CD4-positive, alpha-beta memory T cell (primary cell): ENCODE results near the gene TRIM43B. TPM values are rescaled to one million over a fixed set of nuclear protein-coding genes. Genes with fewer than 3 reads are reported as not detected.
"Not testable (repeated sequence)": the region's sequence is repeated elsewhere in the genome, so short reads cannot be mapped to it uniquely, and the experiment has no call there.

ENCODE experiments used
- CTCF ChIA-PET: fragments of 350-600 bp; sonication (Branson Sonifier 250); formaldehyde crosslinking; loops from one replicate; lab custom pipeline; 2021; ENCODE audit warnings: inconsistent platforms; ENCODE audit not compliant: partially characterized antibody; lab: Charles Lee
- POLR2A ChIA-PET: fragments of 350-600 bp; sonication (Branson Sonifier 250); formaldehyde crosslinking; loops from one replicate; lab custom pipeline; 2021; ENCODE audit not compliant: partially characterized antibody; lab: Charles Lee
- DNase-seq, 5 donors: peaks; one replicate each; pipeline versions ENCODE4 v3.0.0 to v3.0.0-alpha.2; 2020 to 2022; ENCODE audit warnings: mixed read lengths in 1 of 5
- H3K27ac ChIP-seq: one replicate; pipeline ENCODE4 v1.7.0; 2013; ENCODE audit warnings: low read depth, low read length
- H3K27me3 ChIP-seq: 2 replicates; pipeline ENCODE4 v1.7.0; 2013; ENCODE audit warnings: mild to moderate bottlenecking, low read length, moderate library complexity; ENCODE audit not compliant: insufficient read depth
- H3K36me3 ChIP-seq: 2 replicates; pipeline ENCODE4 v1.7.0; 2013; ENCODE audit warnings: mild to moderate bottlenecking, low read length, moderate library complexity; ENCODE audit not compliant: insufficient read depth
- H3K4me1 ChIP-seq: 2 replicates; pipeline ENCODE4 v1.7.0; 2013; ENCODE audit warnings: mild to moderate bottlenecking, low read length, moderate library complexity; ENCODE audit not compliant: insufficient read depth
- H3K4me3 ChIP-seq, 2 donors: one replicate each; pipeline ENCODE4 v1.7.0; 2013; ENCODE audit warnings: low read length in 2 of 2, mild to moderate bottlenecking in 1 of 2
- H3K9me3 ChIP-seq, 2 donors: one replicate each; pipeline ENCODE4 v1.7.0; 2013; ENCODE audit warnings: low read length in 2 of 2, control low read depth in 1 of 2; ENCODE audit not compliant: control insufficient read depth in 1 of 2
- H3K27ac Mint-ChIP-seq, 7 donors: one replicate each; pipeline ENCODE4 v1.8.0; 2020 to 2021; ENCODE audit warnings: mixed read lengths in 7 of 7, mild to moderate bottlenecking in 6 of 7, inconsistent platforms in 3 of 7, moderate library complexity in 3 of 7
- H3K27me3 Mint-ChIP-seq, 2 donors: one replicate each; pipeline ENCODE4 v1.8.0; 2020 to 2021; ENCODE audit warnings: mixed read lengths in 2 of 2
- H3K36me3 Mint-ChIP-seq, 2 donors: one replicate each; pipeline ENCODE4 v1.8.0; 2020 to 2021; ENCODE audit warnings: mixed read lengths in 2 of 2, inconsistent platforms in 1 of 2, mild to moderate bottlenecking in 1 of 2
- H3K4me1 Mint-ChIP-seq, 4 donors: one replicate each; pipeline ENCODE4 v1.8.0; 2020 to 2021; ENCODE audit warnings: mixed read lengths in 4 of 4, mild to moderate bottlenecking in 1 of 4
- H3K4me3 Mint-ChIP-seq, 8 donors: one replicate each; pipeline ENCODE4 v1.8.0; 2020 to 2021; ENCODE audit warnings: mixed read lengths in 8 of 8, mild to moderate bottlenecking in 7 of 8, moderate library complexity in 6 of 8, inconsistent platforms in 3 of 8
- H3K9me3 Mint-ChIP-seq, 8 donors: one replicate each; pipeline ENCODE4 v1.8.0; 2020 to 2021; ENCODE audit warnings: mixed read lengths in 8 of 8, mild to moderate bottlenecking in 5 of 8, inconsistent platforms in 3 of 8, moderate library complexity in 1 of 8
- intact Hi-C: fragments of 100-400 bp; cut with micrococcal nuclease; formaldehyde crosslinking; loops from one replicate; pipeline ENCODE4 v1.15.1; 2023
- polyA plus RNA-seq, 2 donors: library from polyadenylated mRNA; unstranded; fragments of 300-500 nt; fragmentation: Illumina TruSeq; gene quantifications; one replicate each; pipeline ENCODE4 v1.2.3, GENCODE V29; 2021
- total RNA-seq, 2 experiments: library from RNA; stranded (reverse); gene quantifications; one replicate each; pipeline ENCODE4 v1.2.3, GENCODE V29; 2021

TRIM43B gene
- total RNA-seq (not detected), polyA plus RNA-seq (not detected)

- H3K27ac ChIP-seq, H3K4me3 Mint-ChIP-seq, POLR2A ChIA-PET, H3K4me1 Mint-ChIP-seq, CTCF ChIA-PET, H3K36me3 Mint-ChIP-seq, H3K27me3 ChIP-seq, intact Hi-C loops, H3K9me3 Mint-ChIP-seq, H3K4me1 ChIP-seq, H3K27ac Mint-ChIP-seq, H3K4me3 ChIP-seq, H3K9me3 ChIP-seq, H3K27me3 Mint-ChIP-seq, H3K36me3 ChIP-seq, DNase-seq: not testable (repeated sequence)
These were observed at the start of gene TRIM43B for GRCh38 chr2:95484654-95485053. TRIM43B (minus strand) TSS chr2:95484754; CDS start chr2:95482714, 2,040 bp downstream.

- CTCF ChIA-PET, result no interaction called here
- no peak overlapping the region for H3K4me3 Mint-ChIP-seq
- Histone ChIP-seq H3K4me3 (no peak overlapping the region), H3K27ac (no peak overlapping the region), H3K4me1 (peaks cover 9% of the 10 kb centered on the region), H3K36me3 (no peaks in the 10 kb centered on the region), H3K27me3 (no peaks in the 10 kb centered on the region), H3K9me3 (no peaks in the 10 kb centered on the region)
- peaks cover 0 to 30% (median 5%) of the 10 kb centered on the region in 8 donors for H3K9me3 Mint-ChIP-seq
- no peak overlapping the region for H3K27ac Mint-ChIP-seq
- intact Hi-C loops, result no loop called here
- peaks cover under 1 to 5% (median 2%) of the 10 kb centered on the region in 4 donors for H3K4me1 Mint-ChIP-seq
- POLR2A ChIA-PET, result no interaction called here
- H3K36me3 Mint-ChIP-seq, result peaks cover 0 to 28% of the 10 kb centered on the region in 2 donors
- DNase-seq, result no peak
- peaks cover 2% of the 10 kb centered on the region in 2 donors for H3K27me3 Mint-ChIP-seq
These were observed 46.8 kb upstream of the TRIM43B start for GRCh38 chr2:95531254-95531771.

- Histone ChIP-seq H3K4me3 (no peak overlapping the region), H3K4me1 (peaks cover 15% of the 10 kb centered on the region), H3K27me3 (no peaks in the 10 kb centered on the region), H3K27ac (no peak overlapping the region), H3K9me3 (no peaks in the 10 kb centered on the region), H3K36me3 (no peaks in the 10 kb centered on the region)
- Mint-ChIP-seq H3K9me3 (peaks cover 0 to 30% (median 4%) of the 10 kb centered on the region in 8 donors), H3K27ac (no peak overlapping the region), H3K36me3 (peaks cover 2 to 28% of the 10 kb centered on the region in 2 donors), H3K4me1 (peaks cover 6 to 10% (median 7%) of the 10 kb centered on the region in 4 donors), H3K4me3 (no peak overlapping the region), H3K27me3 (peaks cover 0 to 2% of the 10 kb centered on the region in 2 donors)
- ChIA-PET CTCF (no interaction called here), POLR2A (no interaction called here)
- intact Hi-C loops, result no loop called here
- no peak for DNase-seq
These were observed 46.2 kb upstream of the TRIM43B start for GRCh38 chr2:95530734-95531133.

GRCh38 chr2:95526360-95527341 lies 42.1 kb upstream of the TRIM43B start:
- Mint-ChIP-seq H3K27ac (peak overlapping the region in 4 of 7 donors; percentile 36 to 78 (median 70)), H3K27me3 (no peaks in the 10 kb centered on the region), H3K4me3 (peak overlapping the region; percentile 85 to 93 (median 88)), H3K4me1 (peaks cover 6 to 13% (median 9%) of the 10 kb centered on the region in 4 donors), H3K36me3 (peaks cover 2 to 32% of the 10 kb centered on the region in 2 donors), H3K9me3 (peaks cover 0 to 15% (median 1%) of the 10 kb centered on the region in 8 donors)
- DNase-seq, result peak; percentile 32 to 49 (median 40)
- ChIA-PET POLR2A (interaction anchor here (0.8 kb wide), 1 partner anchor 451 kb away, joined by 3 read pairs; no protein-coding TSS in a partner anchor), CTCF (no interaction called here)
- H3K9me3 ChIP-seq, result no peaks in the 10 kb centered on the region
- H3K36me3 ChIP-seq, result no peaks in the 10 kb centered on the region
- H3K27ac ChIP-seq, result no peak overlapping the region
- peaks cover 16% of the 10 kb centered on the region for H3K4me1 ChIP-seq
- intact Hi-C loops, result no loop called here
- peak overlapping the region; percentile 17 to 56 for H3K4me3 ChIP-seq
- H3K27me3 ChIP-seq, result no peaks in the 10 kb centered on the region

GRCh38 chr2:95525294-95526035 lies 40.9 kb upstream of the TRIM43B start:
- Mint-ChIP-seq H3K4me3 (peak overlapping the region; percentile 80 to 88 (median 86)), H3K27me3 (peaks cover 0 to under 1% of the 10 kb centered on the region in 2 donors), H3K27ac (peak overlapping the region in 4 of 7 donors; percentile 53 to 78 (median 70)), H3K36me3 (peaks cover 2 to 21% of the 10 kb centered on the region in 2 donors), H3K9me3 (peaks cover 0 to 7% (median 0%) of the 10 kb centered on the region in 8 donors), H3K4me1 (peaks cover 6 to 13% (median 9%) of the 10 kb centered on the region in 4 donors)
- Histone ChIP-seq H3K4me1 (peaks cover 16% of the 10 kb centered on the region), H3K27ac (no peak overlapping the region), H3K36me3 (no peaks in the 10 kb centered on the region), H3K27me3 (no peaks in the 10 kb centered on the region), H3K4me3 (peak overlapping the region in 1 of 2 donors; percentile 17), H3K9me3 (no peaks in the 10 kb centered on the region)
- ChIA-PET POLR2A (interaction anchor here (0.8 kb wide), 1 partner anchor 450 kb away, joined by 3 read pairs; no protein-coding TSS in a partner anchor), CTCF (no interaction called here)
- intact Hi-C loops, result no loop called here
- no peak for DNase-seq

GRCh38 chr2:95524195-95524594 lies 39.6 kb upstream of the TRIM43B start:
- ChIA-PET CTCF (no interaction called here), POLR2A (no interaction called here)
- DNase-seq, result no peak
- no peak overlapping the region for H3K4me3 ChIP-seq
- H3K9me3 Mint-ChIP-seq, result peaks cover 0 to 2% (median 0%) of the 10 kb centered on the region in 8 donors
- no peak overlapping the region for H3K27ac Mint-ChIP-seq
- peak overlapping the region in 3 of 8 donors; percentile 2 to 10 (median 5) for H3K4me3 Mint-ChIP-seq
- H3K27ac ChIP-seq, result no peak overlapping the region
- peaks cover 2 to 10% of the 10 kb centered on the region in 2 donors for H3K36me3 Mint-ChIP-seq
- H3K27me3 ChIP-seq, result no peaks in the 10 kb centered on the region
- peaks cover 6 to 13% (median 9%) of the 10 kb centered on the region in 4 donors for H3K4me1 Mint-ChIP-seq
- peaks cover 0 to 4% of the 10 kb centered on the region in 2 donors for H3K27me3 Mint-ChIP-seq
- H3K4me1 ChIP-seq, result peaks cover 16% of the 10 kb centered on the region
- H3K9me3 ChIP-seq, result no peaks in the 10 kb centered on the region
- no peaks in the 10 kb centered on the region for H3K36me3 ChIP-seq
- intact Hi-C loops, result no loop called here
